ENCODE data around the gene KAT8. TPM values are rescaled to one million over a fixed set of nuclear protein-coding genes. Genes with fewer than 3 reads are reported as not detected.

The KAT8 gene
- total and polyA plus RNA-seq, 9 of the 15 experiments (the other 6 are each of a cell fraction or from before 2014, with no cell fraction given) = 10.0 to 98.5 (median 76.4) TPM

DNA sequence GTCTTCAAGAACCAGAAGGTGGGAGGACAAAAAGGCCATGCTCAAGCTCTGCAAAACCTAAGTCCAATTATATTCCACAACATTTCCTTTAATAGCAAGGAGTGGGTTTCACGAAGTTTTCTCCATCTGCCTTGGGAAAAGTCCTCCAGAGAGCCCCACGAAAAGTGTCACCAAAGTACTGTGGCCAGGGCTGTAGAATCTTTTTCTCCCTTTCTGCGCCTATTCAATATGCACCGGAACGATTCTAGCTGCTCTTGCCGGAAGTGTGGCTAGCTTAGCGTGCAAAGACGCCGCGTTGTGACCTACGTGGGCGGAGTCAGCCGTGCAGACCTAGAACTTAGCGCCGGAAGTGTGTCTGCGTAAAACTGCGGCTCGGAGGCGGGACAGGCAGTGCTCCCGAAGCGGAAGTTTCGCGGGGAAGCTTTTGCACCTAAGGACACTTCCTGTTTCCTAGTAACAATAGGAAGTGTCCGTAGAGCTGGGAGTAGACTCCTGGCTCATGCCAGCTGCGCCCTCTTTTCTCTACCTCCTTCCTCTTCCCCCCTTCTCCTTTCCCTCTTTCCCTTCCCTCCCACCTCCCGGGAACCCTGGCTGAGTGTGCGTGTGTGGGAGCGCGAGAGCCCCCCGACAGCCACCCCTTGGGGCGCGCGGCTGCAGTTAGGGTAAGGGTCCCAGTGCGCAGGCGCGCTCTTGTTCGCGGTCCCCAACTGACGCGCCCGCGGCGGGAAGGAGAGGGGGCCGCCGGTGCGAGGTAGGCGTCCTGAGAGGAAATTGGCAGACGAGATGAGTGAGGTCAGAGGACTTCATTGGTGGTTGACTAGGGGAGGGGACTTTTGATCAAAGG is 43.3 kb upstream of the KAT8 start, which contains the start of the genes ZNF646 and ZNF668 (continued):
- TF ChIP-seq, protein P1, sequence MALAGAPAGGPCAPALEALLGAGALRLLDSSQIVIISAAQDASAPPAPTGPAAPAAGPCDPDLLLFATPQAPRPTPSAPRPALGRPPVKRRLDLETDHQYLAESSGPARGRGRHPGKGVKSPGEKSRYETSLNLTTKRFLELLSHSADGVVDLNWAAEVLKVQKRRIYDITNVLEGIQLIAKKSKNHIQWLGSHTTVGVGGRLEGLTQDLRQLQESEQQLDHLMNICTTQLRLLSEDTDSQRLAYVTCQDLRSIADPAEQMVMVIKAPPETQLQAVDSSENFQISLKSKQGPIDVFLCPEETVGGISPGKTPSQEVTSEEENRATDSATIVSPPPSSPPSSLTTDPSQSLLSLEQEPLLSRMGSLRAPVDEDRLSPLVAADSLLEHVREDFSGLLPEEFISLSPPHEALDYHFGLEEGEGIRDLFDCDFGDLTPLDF (CRISPR knock-in tag; IDR thresholded peaks at IDR 0.05) = no peak
- TF ChIP-seq ZKSCAN8 (CRISPR knock-in tag; IDR thresholded peaks at IDR 0.05) (no peak), GMEB1 (CRISPR knock-in tag; IDR thresholded peaks at IDR 0.05) (peak; percentile 95), TAF1 (IDR thresholded peaks at IDR 0.05; ENCODE audit: control insufficient read depth, extremely low read depth, insufficient read depth, low read length, severe bottlenecking) (peak; percentile 77), KDM5B (IDR thresholded peaks at IDR 0.05; ENCODE audit: insufficient replicate concordance, low read depth, low read length) (peak; percentile 77), CREB1 (IDR thresholded peaks at IDR 0.05) (peak; percentile 95), CREB1 (CRISPR knock-in tag; IDR thresholded peaks at IDR 0.05) (peak; percentile 92), DACH1 (IDR thresholded peaks at IDR 0.05; ENCODE audit: partially characterized antibody) (no peak), NFYB (IDR thresholded peaks at IDR 0.05; ENCODE audit: extremely low read depth, insufficient read length) (no peak), NFRKB (IDR thresholded peaks at IDR 0.05; ENCODE audit: low read depth) (peak; percentile 40; the same call in 1 of the 2 replicates), MYNN (IDR thresholded peaks at IDR 0.05) (no peak), MYNN (CRISPR knock-in tag; IDR thresholded peaks at IDR 0.05) (no peak), ZNF518B (CRISPR knock-in tag; IDR thresholded peaks at IDR 0.05) (no peak)
- TF ChIP-seq, protein P2, sequence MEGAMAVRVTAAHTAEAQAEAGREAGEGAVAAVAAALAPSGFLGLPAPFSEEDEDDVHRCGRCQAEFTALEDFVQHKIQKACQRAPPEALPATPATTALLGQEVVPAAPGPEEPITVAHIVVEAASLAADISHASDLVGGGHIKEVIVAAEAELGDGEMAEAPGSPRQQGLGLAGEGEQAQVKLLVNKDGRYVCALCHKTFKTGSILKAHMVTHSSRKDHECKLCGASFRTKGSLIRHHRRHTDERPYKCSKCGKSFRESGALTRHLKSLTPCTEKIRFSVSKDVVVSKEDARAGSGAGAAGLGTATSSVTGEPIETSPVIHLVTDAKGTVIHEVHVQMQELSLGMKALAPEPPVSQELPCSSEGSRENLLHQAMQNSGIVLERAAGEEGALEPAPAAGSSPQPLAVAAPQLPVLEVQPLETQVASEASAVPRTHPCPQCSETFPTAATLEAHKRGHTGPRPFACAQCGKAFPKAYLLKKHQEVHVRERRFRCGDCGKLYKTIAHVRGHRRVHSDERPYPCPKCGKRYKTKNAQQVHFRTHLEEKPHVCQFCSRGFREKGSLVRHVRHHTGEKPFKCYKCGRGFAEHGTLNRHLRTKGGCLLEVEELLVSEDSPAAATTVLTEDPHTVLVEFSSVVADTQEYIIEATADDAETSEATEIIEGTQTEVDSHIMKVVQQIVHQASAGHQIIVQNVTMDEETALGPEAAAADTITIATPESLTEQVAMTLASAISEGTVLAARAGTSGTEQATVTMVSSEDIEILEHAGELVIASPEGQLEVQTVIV (CRISPR knock-in tag; IDR thresholded peaks at IDR 0.05; ENCODE audit: borderline replicate concordance) = no peak
